ENCODE measurements around the gene SHB.

- no peak for TF ChIP-seq CTCF (tag by site-specific recombination; IDR thresholded peaks at IDR 0.05)
- TF ChIP-seq KLF1 (tag by site-specific recombination; IDR thresholded peaks at IDR 0.05): no peak
- no peak for TF ChIP-seq ZNF362 (tag by site-specific recombination; IDR thresholded peaks at IDR 0.05)
- no peak for TF ChIP-seq ZNF292 (tag by site-specific recombination; IDR thresholded peaks at IDR 0.05; ENCODE audit: borderline replicate concordance, low read depth)
- TF ChIP-seq ZNF274 (IDR thresholded peaks at IDR 0.05; ENCODE audit: low read length): no peak
- TF ChIP-seq ZNF274 (tag by site-specific recombination; IDR thresholded peaks at IDR 0.05; ENCODE audit: borderline replicate concordance): no peak
- no peak for TF ChIP-seq SP2 (tag by site-specific recombination; IDR thresholded peaks at IDR 0.05)
- no peak for TF ChIP-seq SETDB1 (IDR thresholded peaks at IDR 0.05; ENCODE audit: insufficient read length, low read length)
- no peak for TF ChIP-seq PBX3 (CRISPR knock-in tag; IDR thresholded peaks at IDR 0.05)
- no peak for TF ChIP-seq REST (tag by site-specific recombination; IDR thresholded peaks at IDR 0.05)
- no peak for TF ChIP-seq ZNF76 (tag by site-specific recombination; IDR thresholded peaks at IDR 0.05; ENCODE audit: borderline replicate concordance, low read depth)
- no peak for TF ChIP-seq MEIS1 (CRISPR knock-in tag; IDR thresholded peaks at IDR 0.05; ENCODE audit: borderline replicate concordance)
- TF ChIP-seq ZNF335 (tag by site-specific recombination; conservative IDR thresholded peaks at IDR 0.05): no peak
These were observed 44.9 kb downstream of the SHB start for GRCh38 chr9:38024036-38024681.
